Measurements from ENCODE around the gene OPRM1.
A peak's percentile ranks its signal among the peaks of the same experiment; 100 is the strongest.
"Not testable (repeated sequence)": the region's sequence is repeated elsewhere in the genome, so short reads cannot be mapped to it uniquely, and the experiment has no call there.

The OPRM1 gene

DNA sequence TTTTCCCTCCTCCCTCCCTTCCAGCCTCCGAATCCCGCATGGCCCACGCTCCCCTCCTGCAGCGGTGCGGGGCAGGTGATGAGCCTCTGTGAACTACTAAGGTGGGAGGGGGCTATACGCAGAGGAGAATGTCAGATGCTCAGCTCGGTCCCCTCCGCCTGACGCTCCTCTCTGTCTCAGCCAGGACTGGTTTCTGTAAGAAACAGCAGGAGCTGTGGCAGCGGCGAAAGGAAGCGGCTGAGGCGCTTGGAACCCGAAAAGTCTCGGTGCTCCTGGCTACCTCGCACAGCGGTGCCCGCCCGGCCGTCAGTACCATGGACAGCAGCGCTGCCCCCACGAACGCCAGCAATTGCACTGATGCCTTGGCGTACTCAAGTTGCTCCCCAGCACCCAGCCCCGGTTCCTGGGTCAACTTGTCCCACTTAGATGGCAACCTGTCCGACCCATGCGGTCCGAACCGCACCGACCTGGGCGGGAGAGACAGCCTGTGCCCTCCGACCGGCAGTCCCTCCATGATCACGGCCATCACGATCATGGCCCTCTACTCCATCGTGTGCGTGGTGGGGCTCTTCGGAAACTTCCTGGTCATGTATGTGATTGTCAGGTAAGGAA is at the start of gene OPRM1:
TSS of gene OPRM1 (plus strand) at position 10 of the 612 bp plus-strand sequence. CDS start at position 315, 305 bp downstream.
- DNase-seq = peak; percentile 37 to 70 (median 43)

DNA sequence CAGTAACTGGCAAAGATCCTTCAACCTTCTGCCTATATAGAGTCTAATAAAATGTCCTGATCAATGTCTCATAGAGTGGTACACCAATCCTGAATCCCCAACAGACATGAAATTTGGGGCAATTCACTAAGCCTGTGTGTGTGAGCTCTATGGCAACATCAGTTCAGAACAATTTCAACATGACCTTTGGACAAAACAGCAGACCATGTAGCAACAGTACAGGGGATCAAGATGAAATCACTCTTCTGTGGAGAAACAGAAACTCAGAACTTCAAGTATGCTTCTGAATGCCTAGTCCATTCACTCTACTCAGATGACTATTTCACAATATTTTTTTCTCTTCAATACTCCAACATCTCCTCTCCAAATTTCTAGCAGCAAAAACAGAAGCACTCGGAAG is 49.1 kb upstream of the OPRM1 start:
- peak in 1 of 3 donors; percentile 48 for DNase-seq

- no peak for DNase-seq
Observed at GRCh38 chr6:153994004-153994403, 45.0 kb upstream of the OPRM1 start.

DNA sequence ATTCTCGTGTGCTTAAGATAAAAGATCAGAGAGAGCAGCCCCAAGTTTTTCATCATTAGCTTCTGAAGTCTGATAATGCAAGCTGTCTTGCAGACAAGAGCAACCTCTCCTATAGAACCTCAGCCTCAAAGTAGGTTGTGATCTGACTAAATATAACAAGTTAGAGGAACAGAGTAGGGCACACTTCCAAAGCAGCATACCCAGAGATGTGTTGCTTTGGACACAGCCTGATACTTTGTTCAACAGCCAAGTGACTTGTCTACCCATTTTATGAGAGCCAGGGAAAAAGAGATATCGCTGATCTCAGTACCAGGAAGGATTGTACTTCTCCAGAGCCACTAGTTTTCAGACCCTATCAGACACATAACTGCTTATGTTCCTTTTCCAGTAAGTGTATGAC is 44.2 kb upstream of the OPRM1 start:
- no peak for DNase-seq

DNA sequence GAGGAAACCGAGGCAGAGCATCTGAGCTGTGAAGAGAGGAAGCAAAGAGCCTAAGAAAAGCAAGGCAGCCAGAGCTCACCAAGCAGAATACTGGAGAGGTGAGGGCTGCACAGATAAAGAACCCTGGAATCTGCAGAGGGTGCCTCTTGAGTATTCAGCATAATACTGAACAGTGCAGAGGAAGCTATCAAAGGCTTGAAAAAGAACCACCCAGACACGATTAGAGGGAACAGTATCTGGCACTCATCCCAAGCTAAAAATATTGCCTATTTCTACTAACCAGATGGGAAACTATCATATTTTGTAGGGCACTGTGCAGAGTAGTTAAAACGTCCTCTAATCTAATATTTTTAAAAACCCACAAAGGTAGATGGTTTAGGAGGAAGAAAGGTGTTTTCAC is 41.8 kb upstream of the OPRM1 start:
- DNase-seq = no peak

DNA sequence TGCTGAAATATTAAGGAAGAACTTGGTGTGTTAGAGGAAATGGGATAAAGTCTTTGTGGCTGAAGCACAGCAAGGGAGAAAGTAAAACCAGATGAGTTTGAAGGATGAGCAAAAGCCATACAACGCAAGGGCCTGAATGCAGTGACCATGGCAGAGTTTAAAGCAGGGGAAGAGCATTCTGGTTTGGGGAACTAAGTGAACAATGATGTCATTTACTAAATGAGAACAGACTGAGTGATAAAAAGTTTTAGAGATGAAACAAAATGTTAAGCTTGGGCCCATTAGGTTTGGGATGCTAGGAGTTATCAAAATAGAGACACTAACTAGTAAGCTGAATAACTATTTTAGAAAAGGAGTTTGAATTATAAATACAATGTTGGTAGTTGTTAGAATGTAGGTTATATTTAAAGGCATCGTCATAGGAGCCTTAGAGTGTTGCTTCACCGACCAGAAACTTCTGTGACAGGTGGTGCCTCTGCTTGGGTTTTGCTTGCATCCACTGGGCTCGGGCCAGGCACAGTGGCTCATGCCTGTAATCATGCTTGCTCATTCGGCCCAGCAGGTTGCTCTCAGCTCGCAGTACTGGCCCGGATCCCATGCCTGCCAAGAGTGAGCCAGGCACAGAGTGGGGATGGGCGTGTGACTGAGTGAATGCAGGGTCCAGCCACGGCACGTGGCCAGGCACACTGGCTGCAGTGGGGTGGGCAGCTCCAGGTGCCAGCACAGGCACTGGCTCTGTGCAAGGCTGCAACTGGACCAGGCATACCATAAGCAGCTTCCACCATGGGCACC is 37.4 kb upstream of the OPRM1 start:
- no peak for DNase-seq

DNA sequence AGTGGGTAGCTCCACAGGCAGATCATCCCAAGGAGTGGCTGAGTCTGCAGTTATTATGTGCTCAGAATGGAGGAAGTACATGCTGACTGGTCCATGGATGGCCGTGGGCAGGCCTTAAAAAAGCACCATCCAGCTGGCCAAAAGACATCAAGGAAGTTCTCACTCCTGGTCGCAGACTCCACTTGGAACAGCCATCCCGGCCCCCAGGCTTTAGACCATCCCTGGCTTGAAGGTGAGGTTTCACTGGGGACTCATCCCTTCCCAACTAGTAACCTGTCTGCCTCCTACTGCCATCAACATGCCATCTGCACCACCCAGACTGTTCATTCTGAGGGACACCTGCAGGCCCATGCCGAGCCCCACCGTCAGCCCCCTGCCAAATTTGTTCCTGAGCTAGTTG is 36.1 kb upstream of the OPRM1 start:
- DNase-seq = peak in 2 of 3 donors; percentile 3

DNA sequence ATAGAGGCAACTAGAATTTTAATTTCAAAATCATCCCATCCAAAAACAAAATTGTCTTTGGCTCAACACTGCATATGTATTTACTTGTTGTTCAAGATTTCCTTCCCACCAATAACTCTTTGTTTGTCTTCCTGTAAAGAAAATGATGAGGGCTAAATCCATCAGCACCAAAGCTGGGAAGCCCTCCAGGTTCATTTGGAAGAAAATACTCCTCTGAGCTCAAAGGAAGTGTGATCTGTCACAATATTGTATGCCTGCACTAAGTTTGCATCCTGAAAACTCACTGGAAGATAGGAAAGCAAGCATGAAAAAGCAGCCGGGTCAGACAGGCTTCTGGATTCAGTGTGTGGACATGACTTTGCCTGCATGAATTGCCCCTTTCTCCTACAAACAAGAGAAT is 28.7 kb upstream of the OPRM1 start:
- no peak for DNase-seq

- peak; percentile 47 to 71 (median 66) for DNase-seq
Observed at GRCh38 chr6:154012852-154013251, 26.2 kb upstream of the OPRM1 start.

DNA sequence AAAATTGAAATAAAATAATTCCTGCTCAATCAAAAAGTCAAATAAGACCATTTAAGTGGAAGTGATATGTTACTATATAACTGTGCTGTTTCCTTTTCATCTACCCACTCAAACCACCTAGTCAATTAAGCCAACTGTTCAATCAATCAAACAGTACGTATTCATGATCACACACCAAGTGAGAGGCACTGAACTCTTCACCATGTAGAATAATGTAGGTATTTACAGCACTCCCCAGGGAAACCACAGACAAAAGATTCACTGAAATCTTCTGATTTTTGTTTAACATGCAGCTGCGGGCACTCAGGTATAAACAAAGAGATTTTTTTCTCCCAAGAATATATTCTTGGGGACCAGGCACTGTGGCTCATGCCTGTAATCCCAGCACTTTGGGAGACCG is 21.3 kb upstream of the OPRM1 start:
- DNase-seq = no peak

GRCh38 chr6:154030646-154031045 is 8.4 kb upstream of the OPRM1 start:
- no peak for DNase-seq

- no peak for DNase-seq
Observed at GRCh38 chr6:154041001-154041400, 2.0 kb downstream of the OPRM1 start.

DNA sequence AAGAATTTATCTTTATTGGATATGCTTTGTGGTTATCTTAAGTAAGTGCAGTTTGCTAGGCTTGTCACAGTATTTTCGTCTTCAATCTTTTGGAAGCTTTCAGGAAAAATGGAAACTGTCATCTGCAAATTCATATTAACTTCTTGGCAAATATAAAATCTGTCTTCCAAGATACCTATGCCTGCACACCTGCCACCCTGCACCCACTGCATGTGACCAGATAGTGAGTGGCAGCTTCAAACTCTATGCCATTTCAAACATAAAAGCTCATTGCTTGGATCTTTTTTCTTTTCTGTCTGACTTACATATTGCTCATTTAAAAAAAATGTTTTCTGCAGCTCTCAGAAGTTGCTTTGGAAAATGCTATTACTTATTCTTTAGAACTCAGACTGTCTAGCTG is 14.1 kb downstream of the OPRM1 start:
- no peak for DNase-seq

DNA sequence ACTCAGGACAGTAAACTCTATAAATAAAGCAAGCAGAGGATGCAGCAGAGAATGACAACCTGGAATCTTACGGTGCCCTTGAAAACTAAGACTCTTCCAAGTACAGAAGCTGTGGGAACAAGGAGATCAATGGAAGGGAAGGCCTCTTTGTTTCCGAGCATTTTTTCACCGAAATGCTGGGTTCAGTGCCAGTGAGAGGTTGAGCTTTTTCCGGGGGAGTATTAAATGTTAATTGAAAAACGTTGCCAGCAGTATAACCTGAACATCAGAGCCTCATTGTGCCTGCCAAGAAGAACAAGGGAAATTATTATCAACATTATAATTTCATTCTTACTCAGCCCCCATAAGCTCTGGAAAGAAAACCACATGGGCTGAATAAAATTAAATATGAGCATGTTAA is 17.5 kb downstream of the OPRM1 start:
- no peak for DNase-seq

DNA sequence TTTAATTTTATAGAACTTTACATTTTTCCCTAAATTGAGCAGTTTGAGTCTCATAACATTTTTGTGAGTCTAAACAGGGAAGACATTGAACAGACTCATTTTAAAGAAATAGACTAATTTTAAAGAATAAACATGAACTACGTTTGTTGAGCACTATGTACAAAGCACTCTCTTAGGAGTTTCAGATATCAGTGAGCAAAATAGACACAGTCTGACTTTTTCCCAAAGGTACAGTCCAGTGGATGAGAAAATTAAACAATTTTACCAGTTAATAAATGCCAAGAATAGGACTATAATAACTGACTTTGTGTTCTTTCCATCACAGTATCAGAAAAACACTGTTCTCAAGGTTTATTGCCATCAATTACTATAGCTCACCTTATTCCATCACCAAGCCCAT is 18.1 kb downstream of the OPRM1 start:
- DNase-seq = no peak

- no peak for DNase-seq
Observed at GRCh38 chr6:154058963-154059680, 20.1 kb downstream of the OPRM1 start.

GRCh38 chr6:154060076-154060475 is 21.0 kb downstream of the OPRM1 start:
- no peak for DNase-seq

- DNase-seq = no peak
Observed at GRCh38 chr6:154070041-154070440, 31.0 kb downstream of the OPRM1 start.

DNA sequence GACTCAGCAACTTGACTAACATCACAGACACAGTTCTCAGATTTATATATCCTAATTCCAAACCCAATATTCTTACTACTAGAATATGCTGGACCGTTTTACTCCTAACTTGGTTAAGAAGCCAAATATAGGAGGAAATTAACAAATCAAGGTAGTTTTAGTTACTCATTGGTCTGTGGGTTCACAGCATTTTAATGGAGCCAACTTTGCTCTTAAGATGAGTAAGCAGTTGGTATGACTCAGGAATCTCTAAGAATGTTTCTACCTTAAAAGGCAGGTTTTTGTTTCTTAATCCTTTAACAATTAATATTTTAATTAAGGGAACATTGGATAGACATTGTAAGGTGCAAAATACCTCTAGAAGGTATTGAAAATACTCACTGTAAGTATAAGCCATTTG is 31.6 kb downstream of the OPRM1 start:
- no peak for DNase-seq

- DNase-seq = no peak
Observed at GRCh38 chr6:154071236-154071635, 32.2 kb downstream of the OPRM1 start.

GRCh38 chr6:154071711-154072110 is 32.7 kb downstream of the OPRM1 start:
- DNase-seq = no peak

- DNase-seq = not testable (repeated sequence)
Observed at GRCh38 chr6:154078596-154078995, 39.6 kb downstream of the OPRM1 start.

- DNase-seq = no peak
Observed at GRCh38 chr6:154080461-154081189, 41.6 kb downstream of the OPRM1 start.

Data from suppressor macrophage treated with lipopolysaccharide for 1 hour (primary cell).